ENCODE results near the gene RPL13A.
A peak's percentile ranks its signal among the peaks of the same experiment; 100 is the strongest.

RPL13A gene

GRCh38 chr19:49447485-49448431 lies 39.6 kb upstream of the RPL13A start:
- Histone ChIP-seq H3K9ac (ENCODE audit: low read length) (peak overlapping the region; percentile 71), H3K27me3 (ENCODE audit: control insufficient read depth in 1 of 2, insufficient read depth in 1 of 2, low read length in 2 of 2) (no peaks in the 10 kb centered on the region), H4K91ac (ENCODE audit: low read length) (no peak overlapping the region), H2AFZ (ENCODE audit: low read depth, low read length) (no peak overlapping the region), H2BK5ac (ENCODE audit: low read depth, low read length, poor library complexity, severe bottlenecking) (no peak overlapping the region), H2AK5ac (ENCODE audit: low read length, severe bottlenecking) (no peak overlapping the region), H3K9me3 (ENCODE audit: control insufficient read depth, low read length) (no peaks in the 10 kb centered on the region), H3K27ac (ENCODE audit: low read length, poor library complexity, severe bottlenecking) (no peak overlapping the region), H3K4me3 (ENCODE audit: insufficient read depth in 1 of 2, low read depth in 1 of 2, low read length in 2 of 2) (peak overlapping the region in 1 of 2 experiments; percentile 70), H2BK120ac (ENCODE audit: low read depth, low read length) (no peak overlapping the region), H3K14ac (ENCODE audit: low read length in 2 of 2) (no peak overlapping the region), H3K4me2 (ENCODE audit: low read length, poor library complexity, severe bottlenecking) (no peak overlapping the region), H2BK12ac (ENCODE audit: low read length in 2 of 2) (no peak overlapping the region), H3K79me1 (replicated peaks; ENCODE audit: low read length, poor library complexity, severe bottlenecking) (peaks cover 23% of the 10 kb centered on the region), H3K23ac (ENCODE audit: low read length in 2 of 2) (no peak overlapping the region), H3K4me1 (ENCODE audit: control insufficient read depth, insufficient read depth, low read depth, low read length) (peaks cover 7% of the 10 kb centered on the region), H3K18ac (ENCODE audit: low read depth in 1 of 2, low read length in 2 of 2) (no peak overlapping the region), H3K36me3 (ENCODE audit: control insufficient read depth in 1 of 2, insufficient read depth in 2 of 2, low read depth in 1 of 2, low read length in 2 of 2) (peaks cover 12 to 43% of the 10 kb centered on the region in 2 experiments), H3K4ac (ENCODE audit: low read depth in 1 of 2, low read length in 2 of 2) (no peak overlapping the region), H2BK15ac (ENCODE audit: low read depth, poor library complexity, severe bottlenecking) (no peak overlapping the region), H4K8ac (ENCODE audit: low read length) (no peak overlapping the region)
- 90% methylated on average over 32 of the region's 32 CpGs for WGBS
- no peak for DNase-seq

GRCh38 chr19:49448432-49448786 lies 39.0 kb upstream of the RPL13A start:
- Histone ChIP-seq H3K4me2 (ENCODE audit: low read length, poor library complexity, severe bottlenecking) (no peak overlapping the region), H3K4me1 (ENCODE audit: control insufficient read depth, insufficient read depth, low read depth, low read length) (peaks cover 5% of the 10 kb centered on the region), H3K36me3 (ENCODE audit: control insufficient read depth in 1 of 2, insufficient read depth in 2 of 2, low read depth in 1 of 2, low read length in 2 of 2) (peaks cover 12 to 43% of the 10 kb centered on the region in 2 experiments), H2AFZ (ENCODE audit: low read depth, low read length) (no peak overlapping the region), H4K8ac (ENCODE audit: low read length) (no peak overlapping the region), H3K23ac (ENCODE audit: low read length in 2 of 2) (no peak overlapping the region), H3K4ac (ENCODE audit: low read depth in 1 of 2, low read length in 2 of 2) (no peak overlapping the region), H2BK12ac (ENCODE audit: low read length in 2 of 2) (no peak overlapping the region), H3K9ac (ENCODE audit: low read length) (peak overlapping the region; percentile 71), H3K27me3 (ENCODE audit: control insufficient read depth in 1 of 2, insufficient read depth in 1 of 2, low read length in 2 of 2) (no peaks in the 10 kb centered on the region), H2BK15ac (ENCODE audit: low read depth, poor library complexity, severe bottlenecking) (no peak overlapping the region), H3K14ac (ENCODE audit: low read length in 2 of 2) (no peak overlapping the region), H3K27ac (ENCODE audit: low read length, poor library complexity, severe bottlenecking) (no peak overlapping the region), H2BK120ac (ENCODE audit: low read depth, low read length) (no peak overlapping the region), H3K4me3 (ENCODE audit: insufficient read depth in 1 of 2, low read depth in 1 of 2, low read length in 2 of 2) (peak overlapping the region in 1 of 2 experiments; percentile 70), H2AK5ac (ENCODE audit: low read length, severe bottlenecking) (no peak overlapping the region), H3K9me3 (ENCODE audit: control insufficient read depth, low read length) (no peaks in the 10 kb centered on the region), H2BK5ac (ENCODE audit: low read depth, low read length, poor library complexity, severe bottlenecking) (no peak overlapping the region), H3K79me1 (replicated peaks; ENCODE audit: low read length, poor library complexity, severe bottlenecking) (peaks cover 23% of the 10 kb centered on the region), H3K18ac (ENCODE audit: low read depth in 1 of 2, low read length in 2 of 2) (no peak overlapping the region), H4K91ac (ENCODE audit: low read length) (no peak overlapping the region)
- no peak for DNase-seq
- WGBS, result 94% methylated on average over 6 of the region's 6 CpGs

- no peak overlapping the region for H3K23ac ChIP-seq (ENCODE audit: low read length in 2 of 2)
- no peak overlapping the region for H3K27ac ChIP-seq (ENCODE audit: low read length, poor library complexity, severe bottlenecking)
- no peak overlapping the region for H2BK120ac ChIP-seq (ENCODE audit: low read depth, low read length)
- no peak overlapping the region for H3K18ac ChIP-seq (ENCODE audit: low read depth in 1 of 2, low read length in 2 of 2)
- DNase-seq, result no peak
- no peak overlapping the region for H4K91ac ChIP-seq (ENCODE audit: low read length)
- 90% methylated on average over 7 of the region's 7 CpGs for WGBS
- H3K9me3 ChIP-seq (ENCODE audit: control insufficient read depth, low read length), result no peaks in the 10 kb centered on the region
- no peak overlapping the region for H3K4ac ChIP-seq (ENCODE audit: low read depth in 1 of 2, low read length in 2 of 2)
- H3K4me3 ChIP-seq (ENCODE audit: insufficient read depth in 1 of 2, low read depth in 1 of 2, low read length in 2 of 2), result peak overlapping the region in 1 of 2 experiments; percentile 90
- peak overlapping the region; percentile 5 for H2AK5ac ChIP-seq (ENCODE audit: low read length, severe bottlenecking)
- H3K36me3 ChIP-seq (ENCODE audit: control insufficient read depth in 1 of 2, insufficient read depth in 2 of 2, low read depth in 1 of 2, low read length in 2 of 2), result peaks cover 12 to 43% of the 10 kb centered on the region in 2 experiments
- peak overlapping the region; percentile 36 for H3K4me2 ChIP-seq (ENCODE audit: low read length, poor library complexity, severe bottlenecking)
- H4K8ac ChIP-seq (ENCODE audit: low read length), result no peak overlapping the region
- peaks cover 32% of the 10 kb centered on the region for H3K79me1 ChIP-seq (replicated peaks; ENCODE audit: low read length, poor library complexity, severe bottlenecking)
- no peak overlapping the region for H2AFZ ChIP-seq (ENCODE audit: low read depth, low read length)
- H2BK12ac ChIP-seq (ENCODE audit: low read length in 2 of 2), result no peak overlapping the region
- no peak overlapping the region for H2BK15ac ChIP-seq (ENCODE audit: low read depth, poor library complexity, severe bottlenecking)
- H3K4me1 ChIP-seq (ENCODE audit: control insufficient read depth, insufficient read depth, low read depth, low read length), result peaks cover 9% of the 10 kb centered on the region
- H3K9ac ChIP-seq (ENCODE audit: low read length), result peak overlapping the region; percentile 89
- H3K27me3 ChIP-seq (ENCODE audit: control insufficient read depth in 1 of 2, insufficient read depth in 1 of 2, low read length in 2 of 2), result no peaks in the 10 kb centered on the region
- H3K14ac ChIP-seq (ENCODE audit: low read length in 2 of 2), result no peak overlapping the region
- no peak overlapping the region for H2BK5ac ChIP-seq (ENCODE audit: low read depth, low read length, poor library complexity, severe bottlenecking)
Observed at GRCh38 chr19:49450405-49450804, 37.0 kb upstream of the RPL13A start.

DNA sequence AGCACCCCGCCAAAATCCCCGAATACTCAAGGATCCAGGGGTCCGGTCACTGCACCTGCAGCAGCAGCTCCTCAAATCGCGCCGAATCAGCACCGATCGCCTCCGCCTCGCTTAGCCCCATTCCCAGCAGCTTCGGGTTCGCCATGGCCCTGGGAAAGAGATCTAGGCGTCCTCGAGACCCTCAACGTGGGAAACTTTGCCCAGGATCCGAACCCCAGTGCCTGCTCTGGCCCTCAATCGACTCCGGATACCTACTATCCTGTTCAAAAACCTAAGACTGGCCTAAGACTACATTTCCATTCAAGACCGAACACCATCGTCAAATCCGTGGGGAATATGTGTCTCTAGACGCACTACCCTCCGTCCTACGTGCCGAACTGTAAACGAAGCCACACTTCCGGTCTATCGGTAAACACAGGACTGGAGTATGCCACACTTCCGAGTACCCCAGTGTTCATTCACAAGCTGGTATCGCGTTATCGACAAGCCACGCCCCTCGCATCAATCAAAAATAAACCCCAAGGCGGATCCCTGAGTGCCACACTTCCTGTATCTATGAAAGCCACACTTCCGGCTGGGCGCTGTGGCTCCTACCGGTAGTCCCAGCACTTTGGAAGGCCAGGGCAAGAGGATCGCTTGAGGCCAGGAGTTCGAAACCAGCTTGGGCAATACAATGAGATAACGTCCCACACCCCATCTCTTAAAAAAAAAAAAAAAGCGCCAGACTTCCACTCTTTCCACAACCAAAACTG lies 35.8 kb upstream of the RPL13A start, which contains the start of gene PIH1D1:
PIH1D1 (minus strand) TSS at position 385 of the 752 bp plus-strand sequence; CDS start at position 145, 240 bp downstream.
- peaks cover 35% of the 10 kb centered on the region for H3K79me1 ChIP-seq (replicated peaks; ENCODE audit: low read length, poor library complexity, severe bottlenecking)

More for the DNA sequence above, 35.8 kb upstream of the RPL13A start, which contains the start of gene PIH1D1:
- no peak within 1 kb of the TSS for H2BK120ac ChIP-seq (ENCODE audit: low read depth, low read length)
- H2BK5ac ChIP-seq (ENCODE audit: low read depth, low read length, poor library complexity, severe bottlenecking), result no peak within 1 kb of the TSS
- H4K91ac ChIP-seq (ENCODE audit: low read length), result peak within 1 kb of the TSS; percentile 5
- no peak within 1 kb of the TSS for H2AFZ ChIP-seq (ENCODE audit: low read depth, low read length)
- peaks cover 9% of the 10 kb centered on the region for H3K4me1 ChIP-seq (ENCODE audit: control insufficient read depth, insufficient read depth, low read depth, low read length)
- no peaks in the 10 kb centered on the region for H3K9me3 ChIP-seq (ENCODE audit: control insufficient read depth, low read length)
- peak within 1 kb of the TSS; percentile 73 for H3K4me2 ChIP-seq (ENCODE audit: low read length, poor library complexity, severe bottlenecking)
- no peaks in the 10 kb centered on the region for H3K27me3 ChIP-seq (ENCODE audit: control insufficient read depth in 1 of 2, insufficient read depth in 1 of 2, low read length in 2 of 2)
- peaks cover 11 to 35% of the 10 kb centered on the region in 2 experiments for H3K36me3 ChIP-seq (ENCODE audit: control insufficient read depth in 1 of 2, insufficient read depth in 2 of 2, low read depth in 1 of 2, low read length in 2 of 2)
- H3K14ac ChIP-seq (ENCODE audit: low read length in 2 of 2), result no peak within 1 kb of the TSS
- no peak within 1 kb of the TSS for H3K23ac ChIP-seq (ENCODE audit: low read length in 2 of 2)
- peak within 1 kb of the TSS; percentile 86 to 90 for H3K4me3 ChIP-seq (ENCODE audit: insufficient read depth in 1 of 2, low read depth in 1 of 2, low read length in 2 of 2)
- peak within 1 kb of the TSS; percentile 84 for H3K27ac ChIP-seq (ENCODE audit: low read length, poor library complexity, severe bottlenecking)
- H2AK5ac ChIP-seq (ENCODE audit: low read length, severe bottlenecking), result peak within 1 kb of the TSS; percentile 5
- DNase-seq, result peak; percentile 100
- H4K8ac ChIP-seq (ENCODE audit: low read length), result peak within 1 kb of the TSS; percentile 1
- under 1% methylated on average over 42 of the region's 42 CpGs for WGBS
- peak within 1 kb of the TSS in 1 of 2 experiments; percentile 6 for H3K4ac ChIP-seq (ENCODE audit: low read depth in 1 of 2, low read length in 2 of 2)
- peak within 1 kb of the TSS; percentile 98 for H3K9ac ChIP-seq (ENCODE audit: low read length)
- H2BK12ac ChIP-seq (ENCODE audit: low read length in 2 of 2), result no peak within 1 kb of the TSS
- peak within 1 kb of the TSS; percentile 28 to 34 for H3K18ac ChIP-seq (ENCODE audit: low read depth in 1 of 2, low read length in 2 of 2)
- H2BK15ac ChIP-seq (ENCODE audit: low read depth, poor library complexity, severe bottlenecking), result no peak within 1 kb of the TSS
